ENCODE measurements around the gene ADAMTSL2.

- TF ChIP-seq CTCF (IDR thresholded peaks at IDR 0.05 in 8 of 11, conservative IDR thresholded peaks at IDR 0.05 in 3 of 11) = no peak
- TF ChIP-seq POLR2A (IDR thresholded peaks at IDR 0.05) = no peak
Measured at GRCh38 chr9:133490865-133491655, 43.4 kb upstream of the ADAMTSL2 start.

Measured in spleen (tissue), 7 donors.